GM19455 (cell line): ENCODE measurements around the gene PLPP3.

Source experiments
- ATAC-seq: cut with Tn5 transposase; IDR thresholded peaks from one replicate; pipeline ENCODE4 v1.9.1; 2021; ENCODE audit not compliant: unreplicated experiment

PLPP3 gene

GRCh38 chr1:56501426-56501825 lies 77.9 kb downstream of the PLPP3 start:
- ATAC-seq: no peak

- no peak for ATAC-seq
These were observed 82.3 kb downstream of the PLPP3 start for GRCh38 chr1:56496821-56497772.

GRCh38 chr1:56496158-56496557 lies 83.2 kb downstream of the PLPP3 start:
- no peak for ATAC-seq

GRCh38 chr1:56495538-56495937 lies 83.8 kb downstream of the PLPP3 start:
- ATAC-seq: no peak

DNA sequence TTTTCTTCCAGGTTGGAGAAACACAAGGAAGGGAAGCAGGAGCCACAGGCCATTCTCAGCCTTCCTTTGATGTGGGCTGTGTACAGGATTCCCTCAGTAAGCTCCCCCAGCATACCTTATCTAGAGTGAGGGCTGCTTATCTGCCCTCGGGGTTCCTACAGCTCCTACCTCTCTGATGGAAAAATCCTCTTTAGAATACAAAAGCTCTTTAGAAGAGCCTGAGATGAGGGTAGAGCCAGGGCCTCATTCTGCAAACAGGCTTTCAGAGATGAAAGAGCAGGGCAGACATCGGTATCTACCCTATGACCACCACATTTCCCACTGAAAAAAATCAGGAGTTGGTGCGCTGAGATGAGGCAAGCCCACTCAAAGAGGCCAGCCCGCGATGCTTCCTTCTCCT lies 85.1 kb downstream of the PLPP3 start:
- no peak for ATAC-seq

- no peak for ATAC-seq
These were observed 85.5 kb downstream of the PLPP3 start for GRCh38 chr1:56493826-56494225.

DNA sequence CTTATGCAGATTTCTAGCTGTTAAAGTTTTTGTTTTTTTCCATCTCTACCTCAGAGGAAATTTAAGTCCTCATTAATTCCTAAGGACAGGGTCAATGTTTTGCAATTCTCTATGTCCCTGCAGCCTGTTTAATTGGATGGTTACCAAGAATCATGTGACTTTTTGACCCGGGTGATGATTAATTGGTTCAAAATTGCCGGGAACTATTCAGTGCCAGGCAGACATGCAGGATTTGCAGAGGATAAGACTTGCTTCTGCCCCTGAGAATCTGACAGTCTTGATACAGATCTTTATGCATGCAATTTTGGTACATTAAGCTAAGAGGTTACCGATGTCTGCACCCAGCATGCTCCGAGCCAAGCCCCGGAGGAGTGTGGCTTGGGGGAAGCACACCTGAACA lies 87.9 kb downstream of the PLPP3 start:
- ATAC-seq: no peak

GRCh38 chr1:56490619-56491018 lies 88.7 kb downstream of the PLPP3 start:
- no peak for ATAC-seq

- no peak for ATAC-seq
These were observed 89.7 kb downstream of the PLPP3 start for GRCh38 chr1:56489695-56490094.

GRCh38 chr1:56484695-56485094 lies 94.7 kb downstream of the PLPP3 start:
- ATAC-seq: no peak

GRCh38 chr1:56483104-56483503 lies 96.3 kb downstream of the PLPP3 start:
- no peak for ATAC-seq

- no peak for ATAC-seq
These were observed 96.9 kb downstream of the PLPP3 start for GRCh38 chr1:56482486-56482885.

DNA sequence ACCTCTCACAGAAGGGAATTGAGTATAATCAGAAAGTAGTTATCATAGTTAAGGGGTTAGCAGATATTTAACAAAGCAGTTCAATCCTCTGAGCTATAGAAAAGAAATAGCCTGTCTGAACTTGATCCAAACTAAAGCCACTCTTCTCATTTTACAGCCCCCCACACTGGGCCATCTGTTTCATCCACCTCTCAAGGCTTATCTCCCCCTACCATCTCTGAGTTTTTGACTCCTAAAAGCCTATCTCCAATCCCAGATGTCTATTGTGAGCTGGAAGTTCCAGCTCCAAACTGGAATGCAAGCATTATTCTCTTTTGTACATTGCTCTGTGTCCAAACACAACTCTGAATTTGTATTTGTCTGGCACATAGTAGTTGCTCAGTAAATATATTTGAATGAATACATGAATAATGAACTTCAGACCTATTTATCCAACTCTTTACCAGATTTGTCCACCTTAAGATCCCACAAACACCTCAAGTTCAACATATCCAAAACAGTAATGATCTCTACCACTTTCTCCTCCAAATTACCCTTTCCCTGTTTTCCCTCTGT lies 98.1 kb downstream of the PLPP3 start:
- ATAC-seq: no peak

DNA sequence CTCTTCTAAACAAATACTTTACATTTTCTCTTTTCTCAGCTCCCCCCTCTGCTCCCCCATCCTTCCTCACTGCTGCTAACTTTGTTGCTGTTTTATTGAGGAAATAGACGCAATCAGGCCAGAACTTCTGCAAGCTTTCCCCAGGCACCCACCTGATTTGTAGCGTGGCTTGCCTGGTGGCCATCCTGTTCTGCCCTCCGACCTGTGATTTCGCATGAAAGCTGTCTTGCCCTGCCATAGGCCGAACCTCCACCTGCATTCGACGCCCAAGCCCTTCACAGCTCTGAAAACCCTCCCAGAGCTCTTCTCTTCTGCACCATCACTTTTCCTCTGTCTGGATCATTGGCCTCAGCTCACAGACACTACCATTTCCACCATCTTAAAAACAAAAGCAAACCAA lies 100.6 kb downstream of the PLPP3 start:
- ATAC-seq: no peak

- no peak for ATAC-seq
These were observed 101.9 kb downstream of the PLPP3 start for GRCh38 chr1:56477164-56478111.

GRCh38 chr1:56473582-56474270 lies 105.6 kb downstream of the PLPP3 start:
- no peak for ATAC-seq

GRCh38 chr1:56472860-56473259 lies 106.5 kb downstream of the PLPP3 start:
- peak; percentile 65 for ATAC-seq

- ATAC-seq: no peak
These were observed 109.6 kb downstream of the PLPP3 start for GRCh38 chr1:56469640-56470371.

DNA sequence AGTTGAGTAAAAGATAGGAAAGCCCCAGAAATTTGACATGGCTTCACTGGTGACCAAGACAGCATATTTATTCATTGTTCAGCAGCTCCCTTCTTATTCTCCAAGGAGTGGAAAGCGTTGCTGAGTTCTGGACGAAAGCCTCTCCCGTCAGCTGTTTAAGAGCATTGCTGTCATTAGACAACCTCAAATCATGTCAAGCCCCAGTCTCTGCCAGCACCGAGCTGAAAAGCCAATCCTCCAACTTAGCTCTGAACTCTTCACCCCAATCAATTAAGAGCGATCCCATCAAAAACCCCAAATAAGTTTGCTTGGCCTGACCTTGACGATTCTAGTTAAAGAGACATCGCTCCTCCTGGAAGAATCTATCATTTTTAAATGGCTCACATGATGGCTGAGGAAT lies 110.8 kb downstream of the PLPP3 start:
- no peak for ATAC-seq

GRCh38 chr1:56466538-56466937 lies 112.8 kb downstream of the PLPP3 start:
- no peak for ATAC-seq
